GM23338 (cell line): ENCODE data around the gene QSOX1.

Experiments
- CREB1 ChIP-seq: fragments of 250-450 bp; sonication (Bioruptor Pico); IDR thresholded peaks from 2 replicates; pipeline ENCODE4 v1.5.0; 2020; ENCODE audit warnings: low read depth, mild to moderate bottlenecking, moderate library complexity
- CTCF ChIP-seq, 2 experiments: fragments of 200-600 bp in 1 of 2; sonication (generic) in 1 of 2; conservative IDR thresholded peaks; 2 replicates each; pipeline versions ENCODE4 v1.5.1 to v1.6.1; 2016 to 2017; ENCODE audit warnings: antibody characterized with exemption in 2 of 2, low read depth in 2 of 2, mild to moderate bottlenecking in 2 of 2, moderate library complexity in 1 of 2
- EZH2 ChIP-seq: fragments of 200-600 bp; sonication (generic); IDR thresholded peaks from one replicate; pipeline ENCODE4 v1.8.0; 2017; ENCODE audit warnings: antibody characterized with exemption, mild to moderate bottlenecking, low read depth; ENCODE audit not compliant: unreplicated experiment
- EZH2phosphoT487 ChIP-seq: fragments of 200-600 bp; sonication (generic); IDR thresholded peaks from one replicate; pipeline ENCODE4 v1.8.1; 2018; ENCODE audit warnings: antibody characterized with exemption; ENCODE audit not compliant: unreplicated experiment
- JUNB ChIP-seq: IDR thresholded peaks from one replicate; pipeline ENCODE4 v1.6.1; 2016; ENCODE audit warnings: antibody characterized with exemption; ENCODE audit not compliant: unreplicated experiment
- POLR2AphosphoS5 ChIP-seq: IDR thresholded peaks from 2 replicates; pipeline ENCODE4 v1.6.1; 2016; ENCODE audit warnings: antibody characterized with exemption, low read depth
- REST ChIP-seq: IDR thresholded peaks from one replicate; pipeline ENCODE4 v1.6.1; 2018; ENCODE audit warnings: antibody characterized with exemption; ENCODE audit not compliant: unreplicated experiment
- ZNF114 ChIP-seq: fragments of 250-450 bp; sonication (Bioruptor Pico); IDR thresholded peaks from 2 replicates; pipeline ENCODE4 v1.5.0; 2020; ENCODE audit warnings: mild to moderate bottlenecking, moderate library complexity
- TF ChIP-seq, protein P1 (sequence below): IDR thresholded peaks from 2 replicates; pipeline ENCODE4 v1.6.1; 2016; ENCODE audit warnings: antibody characterized with exemption

GRCh38 chr1:180204231-180204630 lies 49.6 kb downstream of the QSOX1 start:
- TF ChIP-seq CTCF (conservative IDR thresholded peaks at IDR 0.05; ENCODE audit: low read depth in 2 of 2) (no peak), POLR2AphosphoS5 (no peak), ZNF114 (CRISPR knock-in tag) (no peak), CREB1 (CRISPR knock-in tag) (no peak), JUNB (no peak), EZH2phosphoT487 (no peak), EZH2 (no peak), REST (no peak)
- TF ChIP-seq, protein P1, sequence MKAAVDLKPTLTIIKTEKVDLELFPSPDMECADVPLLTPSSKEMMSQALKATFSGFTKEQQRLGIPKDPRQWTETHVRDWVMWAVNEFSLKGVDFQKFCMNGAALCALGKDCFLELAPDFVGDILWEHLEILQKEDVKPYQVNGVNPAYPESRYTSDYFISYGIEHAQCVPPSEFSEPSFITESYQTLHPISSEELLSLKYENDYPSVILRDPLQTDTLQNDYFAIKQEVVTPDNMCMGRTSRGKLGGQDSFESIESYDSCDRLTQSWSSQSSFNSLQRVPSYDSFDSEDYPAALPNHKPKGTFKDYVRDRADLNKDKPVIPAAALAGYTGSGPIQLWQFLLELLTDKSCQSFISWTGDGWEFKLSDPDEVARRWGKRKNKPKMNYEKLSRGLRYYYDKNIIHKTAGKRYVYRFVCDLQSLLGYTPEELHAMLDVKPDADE = no peak
